ENCODE measurements around the gene UBE2E2. TPM values are rescaled to one million over a fixed set of nuclear protein-coding genes. Genes with fewer than 3 reads are reported as not detected.
A peak's percentile ranks its signal among the peaks of the same experiment; 100 is the strongest.

Gene UBE2E2
- total RNA-seq, 2 experiments from 2014 or later = 14.1 to 20.2 TPM

GRCh38 chr3:23324745-23325144, 121.6 kb downstream of the UBE2E2 start:
- peak overlapping the region; percentile 80 for H3K27ac Mint-ChIP-seq
- no peak overlapping the region for H3K4me3 ChIP-seq (ENCODE audit: low read length)

GRCh38 chr3:23325466-23326065, 122.4 kb downstream of the UBE2E2 start:
- Histone ChIP-seq H3K27ac (ENCODE audit: low read depth in 1 of 2, low read length in 2 of 2) (no peak overlapping the region), H3K36me3 (ENCODE audit: insufficient read depth, low read length) (no peaks in the 10 kb centered on the region), H3K4me3 (ENCODE audit: low read length) (no peak overlapping the region), H3K9me3 (ENCODE audit: control insufficient read depth in 1 of 2, insufficient read depth in 1 of 2, low read length in 2 of 2) (no peaks in the 10 kb centered on the region), H3K4me1 (ENCODE audit: insufficient read depth, low read length) (no peaks in the 10 kb centered on the region), H3K27me3 (ENCODE audit: control insufficient read depth in 1 of 2, insufficient read depth in 2 of 2, low read length in 2 of 2) (no peaks in the 10 kb centered on the region)
- H3K9me3 Mint-ChIP-seq = no peaks in the 10 kb centered on the region
- peak overlapping the region; percentile 80 for H3K27ac Mint-ChIP-seq
- ChIA-PET POLR2A (interaction anchor here (0.6 kb wide), 1 partner anchor 16 kb away, joined by 3 read pairs; no protein-coding TSS in a partner anchor), CTCF (no interaction called here)
- DNase-seq (peak in 1 of 14 experiments; percentile 7), ATAC-seq (ENCODE audit: poor library complexity) (no peak)
- H3K27me3 Mint-ChIP-seq = no peaks in the 10 kb centered on the region
- intact Hi-C loops (cut with DNase I, micrococcal nuclease) = no loop called here
- no peaks in the 10 kb centered on the region for H3K36me3 Mint-ChIP-seq (ENCODE audit: low read depth)
- H3K4me3 Mint-ChIP-seq = peak overlapping the region; percentile 21
- TF ChIP-seq, protein P1, sequence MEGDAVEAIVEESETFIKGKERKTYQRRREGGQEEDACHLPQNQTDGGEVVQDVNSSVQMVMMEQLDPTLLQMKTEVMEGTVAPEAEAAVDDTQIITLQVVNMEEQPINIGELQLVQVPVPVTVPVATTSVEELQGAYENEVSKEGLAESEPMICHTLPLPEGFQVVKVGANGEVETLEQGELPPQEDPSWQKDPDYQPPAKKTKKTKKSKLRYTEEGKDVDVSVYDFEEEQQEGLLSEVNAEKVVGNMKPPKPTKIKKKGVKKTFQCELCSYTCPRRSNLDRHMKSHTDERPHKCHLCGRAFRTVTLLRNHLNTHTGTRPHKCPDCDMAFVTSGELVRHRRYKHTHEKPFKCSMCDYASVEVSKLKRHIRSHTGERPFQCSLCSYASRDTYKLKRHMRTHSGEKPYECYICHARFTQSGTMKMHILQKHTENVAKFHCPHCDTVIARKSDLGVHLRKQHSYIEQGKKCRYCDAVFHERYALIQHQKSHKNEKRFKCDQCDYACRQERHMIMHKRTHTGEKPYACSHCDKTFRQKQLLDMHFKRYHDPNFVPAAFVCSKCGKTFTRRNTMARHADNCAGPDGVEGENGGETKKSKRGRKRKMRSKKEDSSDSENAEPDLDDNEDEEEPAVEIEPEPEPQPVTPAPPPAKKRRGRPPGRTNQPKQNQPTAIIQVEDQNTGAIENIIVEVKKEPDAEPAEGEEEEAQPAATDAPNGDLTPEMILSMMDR (IDR thresholded peaks at IDR 0.05) = no peak
- peaks cover 34% of the 10 kb centered on the region for H3K4me1 Mint-ChIP-seq (ENCODE audit: low read depth)

More at GRCh38 chr3:23324745-23325144, 121.6 kb downstream of the UBE2E2 start:
- no peaks in the 10 kb centered on the region for H3K4me1 ChIP-seq (ENCODE audit: insufficient read depth, low read length)
- Mint-ChIP-seq H3K9me3 (no peaks in the 10 kb centered on the region), H3K36me3 (ENCODE audit: low read depth) (no peaks in the 10 kb centered on the region), H3K4me1 (ENCODE audit: low read depth) (peaks cover 34% of the 10 kb centered on the region), H3K4me3 (peak overlapping the region; percentile 72), H3K27me3 (no peaks in the 10 kb centered on the region)
- TF ChIP-seq, protein P1 (IDR thresholded peaks at IDR 0.05) = no peak
- H3K9me3 ChIP-seq (ENCODE audit: control insufficient read depth in 1 of 2, insufficient read depth in 1 of 2, low read length in 2 of 2) = no peaks in the 10 kb centered on the region
- ChIA-PET POLR2A (no interaction called here), CTCF (no interaction called here)
- H3K27ac ChIP-seq (ENCODE audit: low read depth in 1 of 2, low read length in 2 of 2) = no peak overlapping the region
- H3K36me3 ChIP-seq (ENCODE audit: insufficient read depth, low read length) = no peaks in the 10 kb centered on the region
- intact Hi-C loops (cut with DNase I, micrococcal nuclease) = no loop called here
- peak in 3 of 14 experiments; percentile 24 to 45 (median 26) for DNase-seq
- peak; percentile 75 for ATAC-seq (ENCODE audit: poor library complexity)
- no peaks in the 10 kb centered on the region for H3K27me3 ChIP-seq (ENCODE audit: control insufficient read depth in 1 of 2, insufficient read depth in 2 of 2, low read length in 2 of 2)

DNA sequence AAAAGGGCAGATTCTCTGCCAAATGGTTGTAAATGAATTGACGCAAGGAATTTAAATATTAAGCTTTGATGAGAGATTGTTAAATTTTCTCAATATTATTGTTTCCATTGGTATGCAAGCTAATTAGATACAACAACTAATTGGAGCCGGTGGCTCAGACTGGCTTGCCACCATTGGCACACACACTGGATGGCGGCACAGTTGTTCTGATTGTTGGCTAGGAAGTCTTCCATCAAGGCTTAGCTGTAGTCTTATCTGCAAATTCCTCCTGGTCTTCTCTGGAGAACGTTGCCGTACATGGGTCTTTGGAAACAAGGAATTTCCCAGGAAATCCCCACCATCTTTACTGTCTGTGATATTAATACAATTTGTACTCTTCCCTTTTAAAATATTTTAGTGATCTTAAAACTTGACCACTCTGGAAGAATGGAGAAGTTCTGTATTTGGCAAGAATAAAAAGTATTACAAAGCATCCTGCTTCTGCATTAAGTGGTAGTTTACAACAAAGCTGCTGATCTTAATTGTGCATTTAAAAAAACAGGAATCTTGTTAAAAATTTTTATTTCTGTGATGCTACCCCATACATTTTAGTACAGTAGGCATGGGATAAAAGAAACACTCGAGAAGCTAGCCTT, 126.5 kb downstream of the UBE2E2 start:
- TF ChIP-seq, protein P1 (IDR thresholded peaks at IDR 0.05) = no peak
- DNase-seq (no peak), ATAC-seq (ENCODE audit: poor library complexity) (no peak)
- no peak overlapping the region for H3K4me3 Mint-ChIP-seq
- H3K27ac Mint-ChIP-seq = no peak overlapping the region
- intact Hi-C loops (cut with DNase I, micrococcal nuclease) = no loop called here
- Histone ChIP-seq H3K4me1 (ENCODE audit: insufficient read depth, low read length) (no peaks in the 10 kb centered on the region), H3K36me3 (ENCODE audit: insufficient read depth, low read length) (no peaks in the 10 kb centered on the region), H3K9me3 (ENCODE audit: control insufficient read depth in 1 of 2, insufficient read depth in 1 of 2, low read length in 2 of 2) (no peaks in the 10 kb centered on the region), H3K27ac (ENCODE audit: low read depth in 1 of 2, low read length in 2 of 2) (no peak overlapping the region), H3K27me3 (ENCODE audit: control insufficient read depth in 1 of 2, insufficient read depth in 2 of 2, low read length in 2 of 2) (no peaks in the 10 kb centered on the region), H3K4me3 (ENCODE audit: low read length) (no peak overlapping the region)
- no peaks in the 10 kb centered on the region for H3K36me3 Mint-ChIP-seq (ENCODE audit: low read depth)
- ChIA-PET CTCF (interaction anchor here (0.7 kb wide), 1 partner anchor 1498 kb away, joined by 3 read pairs; no protein-coding TSS in a partner anchor), POLR2A (interaction anchor here (0.6 kb wide), 1 partner anchor 615 kb away, joined by 3 read pairs; no protein-coding TSS in a partner anchor)
- peaks cover 18% of the 10 kb centered on the region for H3K4me1 Mint-ChIP-seq (ENCODE audit: low read depth)
- no peaks in the 10 kb centered on the region for H3K27me3 Mint-ChIP-seq
- no peaks in the 10 kb centered on the region for H3K9me3 Mint-ChIP-seq

All from CD4-positive, alpha-beta T cell (primary cell).